WTC11 (cell line): ENCODE measurements around the gene TMEM200B. TPM values are rescaled to one million over a fixed set of nuclear protein-coding genes. Genes with fewer than 3 reads are reported as not detected.
A peak's percentile ranks its signal among the peaks of the same experiment; 100 is the strongest.

Source experiments
- ATAC-seq: fragments of 200-7000 bp; cut with Tn5 transposase; 2 replicates; pipeline ENCODE4 v1.10.0; 2021; ENCODE audit warnings: mild to moderate bottlenecking, moderate library complexity
- CTCF ChIA-PET: fragments of 300-600 bp; sonication (Branson Sonifier 250); formaldehyde crosslinking; loops from one replicate; lab custom pipeline; 2021; ENCODE audit warnings: antibody characterized with exemption; lab: Charles Lee
- POLR2A ChIA-PET: fragments of 350-600 bp; sonication (Branson Sonifier 250); formaldehyde crosslinking; loops from one replicate; lab custom pipeline; 2021; ENCODE audit warnings: antibody characterized with exemption; lab: Charles Lee
- DNase-seq: peaks from one replicate; pipeline ENCODE4 v3.0.0; 2021; ENCODE audit warnings: low spot score
- H3K27ac Mint-ChIP-seq: 2 replicates; pipeline ENCODE4 v1.8.0; 2021; ENCODE audit warnings: mixed read lengths
- H3K27me3 Mint-ChIP-seq: 2 replicates; pipeline ENCODE4 v1.8.0; 2021; ENCODE audit warnings: low read depth, mild to moderate bottlenecking, moderate library complexity, mixed read lengths
- H3K36me3 Mint-ChIP-seq: 2 replicates; pipeline ENCODE4 v1.8.0; 2021; ENCODE audit warnings: mixed read lengths
- H3K4me1 Mint-ChIP-seq: 2 replicates; pipeline ENCODE4 v1.8.0; 2022; ENCODE audit warnings: mixed read lengths
- H3K4me3 Mint-ChIP-seq: 2 replicates; pipeline ENCODE4 v1.8.0; 2021; ENCODE audit warnings: mild to moderate bottlenecking, moderate library complexity, mixed read lengths
- H3K9me3 Mint-ChIP-seq: 2 replicates; pipeline ENCODE4 v1.8.0; 2021; ENCODE audit warnings: mixed read lengths
- AFF4 ChIP-seq: sonication (generic); formaldehyde crosslinking; IDR thresholded peaks from 2 replicates; pipeline ENCODE4 v1.8.1; 2023; ENCODE audit warnings: mild to moderate bottlenecking, missing genetic modification reagents, borderline replicate concordance
- E2F1 ChIP-seq: sonication (generic); formaldehyde crosslinking; IDR thresholded peaks from 2 replicates; pipeline ENCODE4 v1.8.0; 2022; ENCODE audit warnings: mild to moderate bottlenecking, missing genetic modification reagents
- IRF2 ChIP-seq: sonication (generic); formaldehyde crosslinking; IDR thresholded peaks from 2 replicates; pipeline ENCODE4 v1.8.0; 2022; ENCODE audit warnings: low read depth, missing genetic modification reagents, borderline replicate concordance
- JAZF1 ChIP-seq: fragments of 250-450 bp; sonication (Bioruptor Pico); IDR thresholded peaks from 2 replicates; pipeline ENCODE4 v1.9.0; 2021; ENCODE audit warnings: moderate library complexity, mild to moderate bottlenecking, inconsistent platforms
- NR1H2 ChIP-seq: sonication (generic); formaldehyde crosslinking; IDR thresholded peaks from 2 replicates; pipeline ENCODE4 v1.9.0; 2021; ENCODE audit warnings: mild to moderate bottlenecking, moderate library complexity, missing genetic modification reagents
- SOX15 ChIP-seq: fragments of 250-450 bp; sonication (Bioruptor Pico); IDR thresholded peaks from 2 replicates; pipeline ENCODE4 v1.9.0; 2021; ENCODE audit warnings: mild to moderate bottlenecking
- SP1 ChIP-seq: sonication (generic); formaldehyde crosslinking; conservative IDR thresholded peaks from 2 replicates; pipeline ENCODE4 v1.8.1; 2022; ENCODE audit warnings: missing genetic modification reagents
- ZNF121 ChIP-seq: sonication (generic); formaldehyde crosslinking; IDR thresholded peaks from 2 replicates; pipeline ENCODE4 v1.8.0; 2023; ENCODE audit warnings: missing genetic modification reagents
- ZNF263 ChIP-seq: sonication (generic); formaldehyde crosslinking; IDR thresholded peaks from 2 replicates; pipeline ENCODE4 v1.8.1; 2022; ENCODE audit warnings: low read depth, mild to moderate bottlenecking, moderate library complexity, missing genetic modification reagents
- ZSCAN18 ChIP-seq: fragments of 250-450 bp; sonication (Bioruptor Pico); IDR thresholded peaks from 2 replicates; pipeline ENCODE4 v2.1.2; 2022; ENCODE audit warnings: mild to moderate bottlenecking, moderate library complexity
- total RNA-seq: library from RNA; stranded (reverse); gene quantifications from 3 replicates; pipeline ENCODE4 v1.2.3, GENCODE V29; 2021
- TF ChIP-seq, protein P1 (sequence below): sonication (generic); formaldehyde crosslinking; IDR thresholded peaks from 2 replicates; pipeline ENCODE4 v1.8.0; 2022; ENCODE audit warnings: missing genetic modification reagents
- TF ChIP-seq, protein P2 (sequence below): sonication (generic); formaldehyde crosslinking; IDR thresholded peaks from 2 replicates; pipeline ENCODE4 v1.8.1; 2023; ENCODE audit warnings: mild to moderate bottlenecking, missing genetic modification reagents
- TF ChIP-seq, protein P3 (sequence below): sonication (generic); formaldehyde crosslinking; conservative IDR thresholded peaks from 2 replicates; pipeline ENCODE4 v1.8.1; 2022; ENCODE audit warnings: mild to moderate bottlenecking, missing genetic modification reagents
- TF ChIP-seq, protein P4 (sequence below): sonication (generic); formaldehyde crosslinking; IDR thresholded peaks from 2 replicates; pipeline ENCODE4 v1.8.1; 2023; ENCODE audit warnings: mild to moderate bottlenecking, moderate library complexity, missing genetic modification reagents

Gene TMEM200B
- total RNA-seq, 1 experiment from 2014 or later, result 22.6 TPM

GRCh38 chr1:29123887-29124365 is at the start of gene TMEM200B (continued):
- TF ChIP-seq E2F1 (CRISPR knock-in tag), result no peak
- no peak for TF ChIP-seq NR1H2 (CRISPR knock-in tag)

DNA sequence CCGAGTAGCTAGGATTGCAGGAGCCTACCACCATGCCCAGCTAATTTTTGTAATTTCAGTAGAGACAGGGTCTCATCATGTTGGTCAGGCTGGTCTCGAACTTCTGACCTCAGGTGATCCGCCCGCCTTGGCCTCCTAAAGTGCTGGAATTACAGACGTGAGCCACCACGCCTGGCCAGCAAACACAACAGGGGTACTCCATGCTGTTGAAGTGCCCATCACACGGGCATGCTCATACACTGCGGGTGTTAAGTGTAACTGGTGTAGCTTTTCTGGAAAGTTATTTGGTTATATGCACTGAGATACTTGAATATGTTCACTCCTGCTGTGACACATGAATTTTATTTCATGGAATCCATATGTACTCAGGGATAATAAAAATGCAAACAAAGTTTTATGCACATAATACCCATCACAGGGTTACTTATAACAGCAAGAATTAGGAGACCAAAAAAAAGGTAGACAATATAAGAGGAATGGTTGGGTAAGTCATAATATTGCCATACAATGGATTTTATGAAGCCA is 48.8 kb upstream of the TMEM200B start:
- no peaks in the 10 kb centered on the region for H3K27me3 Mint-ChIP-seq
- peaks cover 26% of the 10 kb centered on the region for H3K36me3 Mint-ChIP-seq
- peaks cover 54% of the 10 kb centered on the region for H3K4me1 Mint-ChIP-seq
- POLR2A ChIA-PET, result interaction anchor here (1.4 kb wide), 1 partner anchor 9 kb away, joined by 3 read pairs; the partner anchor contains the start of gene SRSF4
- CTCF ChIA-PET, result interaction anchor here (0.7 kb wide), 1 partner anchor 30 kb away, joined by 3 read pairs; no protein-coding TSS in a partner anchor
- H3K9me3 Mint-ChIP-seq, result peaks cover 4% of the 10 kb centered on the region
- DNase-seq (no peak), ATAC-seq (no peak)
- TF ChIP-seq ZSCAN18 (no peak), JAZF1 (no peak), SOX15 (no peak), AFF4 (CRISPR knock-in tag) (no peak), ZNF263 (CRISPR knock-in tag) (no peak), ZNF121 (CRISPR knock-in tag) (no peak), SP1 (CRISPR knock-in tag) (no peak), IRF2 (CRISPR knock-in tag) (no peak)
- TF ChIP-seq, protein P1, sequence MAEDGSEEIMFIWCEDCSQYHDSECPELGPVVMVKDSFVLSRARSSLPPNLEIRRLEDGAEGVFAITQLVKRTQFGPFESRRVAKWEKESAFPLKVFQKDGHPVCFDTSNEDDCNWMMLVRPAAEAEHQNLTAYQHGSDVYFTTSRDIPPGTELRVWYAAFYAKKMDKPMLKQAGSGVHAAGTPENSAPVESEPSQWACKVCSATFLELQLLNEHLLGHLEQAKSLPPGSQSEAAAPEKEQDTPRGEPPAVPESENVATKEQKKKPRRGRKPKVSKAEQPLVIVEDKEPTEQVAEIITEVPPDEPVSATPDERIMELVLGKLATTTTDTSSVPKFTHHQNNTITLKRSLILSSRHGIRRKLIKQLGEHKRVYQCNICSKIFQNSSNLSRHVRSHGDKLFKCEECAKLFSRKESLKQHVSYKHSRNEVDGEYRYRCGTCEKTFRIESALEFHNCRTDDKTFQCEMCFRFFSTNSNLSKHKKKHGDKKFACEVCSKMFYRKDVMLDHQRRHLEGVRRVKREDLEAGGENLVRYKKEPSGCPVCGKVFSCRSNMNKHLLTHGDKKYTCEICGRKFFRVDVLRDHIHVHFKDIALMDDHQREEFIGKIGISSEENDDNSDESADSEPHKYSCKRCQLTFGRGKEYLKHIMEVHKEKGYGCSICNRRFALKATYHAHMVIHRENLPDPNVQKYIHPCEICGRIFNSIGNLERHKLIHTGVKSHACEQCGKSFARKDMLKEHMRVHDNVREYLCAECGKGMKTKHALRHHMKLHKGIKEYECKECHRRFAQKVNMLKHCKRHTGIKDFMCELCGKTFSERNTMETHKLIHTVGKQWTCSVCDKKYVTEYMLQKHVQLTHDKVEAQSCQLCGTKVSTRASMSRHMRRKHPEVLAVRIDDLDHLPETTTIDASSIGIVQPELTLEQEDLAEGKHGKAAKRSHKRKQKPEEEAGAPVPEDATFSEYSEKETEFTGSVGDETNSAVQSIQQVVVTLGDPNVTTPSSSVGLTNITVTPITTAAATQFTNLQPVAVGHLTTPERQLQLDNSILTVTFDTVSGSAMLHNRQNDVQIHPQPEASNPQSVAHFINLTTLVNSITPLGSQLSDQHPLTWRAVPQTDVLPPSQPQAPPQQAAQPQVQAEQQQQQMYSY (CRISPR knock-in tag), result no peak
- TF ChIP-seq, protein P2, sequence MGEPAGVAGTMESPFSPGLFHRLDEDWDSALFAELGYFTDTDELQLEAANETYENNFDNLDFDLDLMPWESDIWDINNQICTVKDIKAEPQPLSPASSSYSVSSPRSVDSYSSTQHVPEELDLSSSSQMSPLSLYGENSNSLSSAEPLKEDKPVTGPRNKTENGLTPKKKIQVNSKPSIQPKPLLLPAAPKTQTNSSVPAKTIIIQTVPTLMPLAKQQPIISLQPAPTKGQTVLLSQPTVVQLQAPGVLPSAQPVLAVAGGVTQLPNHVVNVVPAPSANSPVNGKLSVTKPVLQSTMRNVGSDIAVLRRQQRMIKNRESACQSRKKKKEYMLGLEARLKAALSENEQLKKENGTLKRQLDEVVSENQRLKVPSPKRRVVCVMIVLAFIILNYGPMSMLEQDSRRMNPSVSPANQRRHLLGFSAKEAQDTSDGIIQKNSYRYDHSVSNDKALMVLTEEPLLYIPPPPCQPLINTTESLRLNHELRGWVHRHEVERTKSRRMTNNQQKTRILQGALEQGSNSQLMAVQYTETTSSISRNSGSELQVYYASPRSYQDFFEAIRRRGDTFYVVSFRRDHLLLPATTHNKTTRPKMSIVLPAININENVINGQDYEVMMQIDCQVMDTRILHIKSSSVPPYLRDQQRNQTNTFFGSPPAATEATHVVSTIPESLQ, result no peak
- TF ChIP-seq, protein P3, sequence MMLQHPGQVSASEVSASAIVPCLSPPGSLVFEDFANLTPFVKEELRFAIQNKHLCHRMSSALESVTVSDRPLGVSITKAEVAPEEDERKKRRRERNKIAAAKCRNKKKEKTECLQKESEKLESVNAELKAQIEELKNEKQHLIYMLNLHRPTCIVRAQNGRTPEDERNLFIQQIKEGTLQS (CRISPR knock-in tag), result no peak
- TF ChIP-seq, protein P4, sequence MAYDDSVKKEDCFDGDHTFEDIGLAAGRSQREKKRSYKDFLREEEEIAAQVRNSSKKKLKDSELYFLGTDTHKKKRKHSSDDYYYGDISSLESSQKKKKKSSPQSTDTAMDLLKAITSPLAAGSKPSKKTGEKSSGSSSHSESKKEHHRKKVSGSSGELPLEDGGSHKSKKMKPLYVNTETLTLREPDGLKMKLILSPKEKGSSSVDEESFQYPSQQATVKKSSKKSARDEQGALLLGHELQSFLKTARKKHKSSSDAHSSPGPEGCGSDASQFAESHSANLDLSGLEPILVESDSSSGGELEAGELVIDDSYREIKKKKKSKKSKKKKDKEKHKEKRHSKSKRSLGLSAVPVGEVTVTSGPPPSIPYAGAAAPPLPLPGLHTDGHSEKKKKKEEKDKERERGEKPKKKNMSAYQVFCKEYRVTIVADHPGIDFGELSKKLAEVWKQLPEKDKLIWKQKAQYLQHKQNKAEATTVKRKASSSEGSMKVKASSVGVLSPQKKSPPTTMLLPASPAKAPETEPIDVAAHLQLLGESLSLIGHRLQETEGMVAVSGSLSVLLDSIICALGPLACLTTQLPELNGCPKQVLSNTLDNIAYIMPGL (CRISPR knock-in tag), result no peak
- no peak overlapping the region for H3K4me3 Mint-ChIP-seq
- H3K27ac Mint-ChIP-seq, result peak overlapping the region; percentile 82
